Measurements from ENCODE around the gene TRIM75.

The TRIM75 gene

GRCh38 chr4:165094873-165095272, 41.2 kb downstream of the TRIM75 start:
- no peak for DNase-seq (ENCODE audit: low read depth)

GRCh38 chr4:165095291-165095690, 41.6 kb downstream of the TRIM75 start:
- no peak for DNase-seq (ENCODE audit: low read depth)
- TF ChIP-seq CTCF (IDR thresholded peaks at IDR 0.05; ENCODE audit: control insufficient read depth, insufficient read depth, low read depth, low read length, missing control alignments), result no peak
- H3K4me3 ChIP-seq (ENCODE audit: control insufficient read depth, low read depth, low read length), result no peak overlapping the region

More at GRCh38 chr4:165094873-165095272, 41.2 kb downstream of the TRIM75 start:
- TF ChIP-seq CTCF (IDR thresholded peaks at IDR 0.05; ENCODE audit: control insufficient read depth, insufficient read depth, low read depth, low read length, missing control alignments), result no peak
- no peak overlapping the region for H3K4me3 ChIP-seq (ENCODE audit: control insufficient read depth, low read depth, low read length)

DNA sequence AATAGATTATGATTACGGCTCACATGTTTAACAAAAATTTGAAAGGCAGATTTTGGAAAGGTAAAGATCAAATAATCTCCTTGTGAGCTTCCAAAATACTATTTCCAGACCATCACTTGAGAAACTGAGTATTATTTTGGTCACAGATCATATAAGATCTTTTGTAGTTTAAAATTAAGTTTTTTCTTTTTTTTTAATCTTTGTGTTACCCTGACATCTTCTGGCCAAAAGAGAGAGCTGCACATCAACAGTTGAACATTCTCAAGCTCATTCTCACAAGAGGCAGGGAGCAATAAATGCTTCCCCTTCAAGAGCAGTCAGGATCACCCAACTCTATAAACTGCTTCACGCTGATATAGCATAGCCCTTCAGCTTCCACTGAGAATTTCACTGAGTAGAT, 43.1 kb downstream of the TRIM75 start:
- peak; percentile 50 for TF ChIP-seq CTCF (IDR thresholded peaks at IDR 0.05; ENCODE audit: control insufficient read depth, insufficient read depth, low read depth, low read length, missing control alignments)
- H3K4me3 ChIP-seq (ENCODE audit: control insufficient read depth, low read depth, low read length), result no peak overlapping the region
- peak; percentile 5 for DNase-seq (ENCODE audit: low read depth)

- no peak for DNase-seq (ENCODE audit: low read depth)
- no peak overlapping the region for H3K4me3 ChIP-seq (ENCODE audit: control insufficient read depth, low read depth, low read length)
- TF ChIP-seq CTCF (IDR thresholded peaks at IDR 0.05; ENCODE audit: control insufficient read depth, insufficient read depth, low read depth, low read length, missing control alignments), result no peak
These were observed 48.0 kb downstream of the TRIM75 start for GRCh38 chr4:165101641-165102040.

DNA sequence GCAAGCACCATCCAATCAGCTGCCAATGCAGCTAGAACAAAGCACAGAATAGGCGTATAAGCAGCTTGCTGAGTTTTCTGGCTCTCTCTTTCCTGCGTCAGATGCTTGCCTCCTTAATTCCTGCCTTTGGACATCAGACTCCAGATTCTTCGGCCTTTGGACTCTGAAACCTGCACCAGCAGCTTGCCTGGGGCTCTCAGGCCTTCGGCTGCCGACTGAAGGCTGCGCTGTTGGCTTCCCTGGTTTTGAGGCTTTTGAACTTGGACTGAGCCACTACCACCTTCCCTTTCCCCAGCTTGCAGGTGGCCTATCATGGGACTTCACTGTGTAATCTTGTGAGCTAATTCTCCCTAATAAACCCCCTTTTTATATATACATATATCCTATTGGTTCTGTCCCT, 52.9 kb downstream of the TRIM75 start:
- no peak for TF ChIP-seq CTCF (IDR thresholded peaks at IDR 0.05; ENCODE audit: control insufficient read depth, insufficient read depth, low read depth, low read length, missing control alignments)
- no peak for DNase-seq (ENCODE audit: low read depth)
- no peak overlapping the region for H3K4me3 ChIP-seq (ENCODE audit: control insufficient read depth, low read depth, low read length)

All from AG09309 (cell line).